A549 (cell line): Measurements from ENCODE around the gene KLHDC1. TPM values are rescaled to one million over a fixed set of nuclear protein-coding genes. Genes with fewer than 3 reads are reported as not detected.

ENCODE experiments used
- ATAC-seq, 2 experiments: fragments of 200-7000 bp in 1 of 2; fragments of >200 bp in 1 of 2; cut with Nextera tagmentation in 1 of 2; cut with Tn5 transposase in 1 of 2; 3 replicates each; pipeline versions ENCODE4 v1.8.0 to v1.9.1; 2018 to 2020; ENCODE audit warnings: mild to moderate bottlenecking in 1 of 2, moderate library complexity in 1 of 2
- CTCF ChIA-PET: fragments of 300-600 bp; sonication (Branson Sonifier 250); formaldehyde crosslinking; extraction: SDS; loops from one replicate; lab custom pipeline; 2021; ENCODE audit warnings: antibody characterized with exemption, inconsistent platforms; lab: Yijun Ruan, JAX
- POLR2A ChIA-PET: fragments of 350-600 bp; formaldehyde crosslinking; extraction: SDS; loops from one replicate; lab custom pipeline; 2021; ENCODE audit warnings: antibody characterized with exemption, inconsistent platforms; lab: Yijun Ruan, JAX
- DNase-seq, 2 experiments: peaks; one replicate each; pipeline versions ENCODE4 v3.0.0 to v3.0.0-alpha.2; 2011 to 2016; ENCODE audit warnings: low read depth in 1 of 2, low spot score in 1 of 2
- FAIRE-seq: peaks from 2 replicates; lab custom pipeline; 2011; peaks lifted over from hg19 to GRCh38; lab: Jason Lieb, UNC
- H3K27ac ChIP-seq, 2 experiments: fragments of >200 bp; sonication (Bioruptor Twin); formaldehyde crosslinking; 3 replicates each; pipeline ENCODE4 v1.5.1; 2016 to 2017
- H3K4me1 ChIP-seq: fragments of >200 bp; sonication (Bioruptor Twin); formaldehyde crosslinking; 3 replicates; pipeline ENCODE4 v1.6.1; 2016
- H3K4me2 ChIP-seq: fragments of >200 bp; sonication (Bioruptor Twin); formaldehyde crosslinking; 3 replicates; pipeline ENCODE4 v1.6.1; 2016
- H3K4me3 ChIP-seq: fragments of >200 bp; sonication (Bioruptor Twin); formaldehyde crosslinking; 3 replicates; pipeline ENCODE4 v1.5.1; 2016
- H3K9me3 ChIP-seq: fragments of >200 bp; sonication (Bioruptor Twin); formaldehyde crosslinking; 3 replicates; pipeline ENCODE4 v1.6.1; 2016
- EHMT2 ChIP-seq: fragments of 200-600 bp; sonication (generic); IDR thresholded peaks from 2 replicates; pipeline ENCODE4 v1.6.1; 2016; ENCODE audit warnings: antibody characterized with exemption, low read depth, mild to moderate bottlenecking, moderate library complexity
- FOSL2 ChIP-seq, 2 experiments: fragments of 450-650 bp in 1 of 2; fragments of >200 bp in 1 of 2; sonication (Bioruptor Twin) in 1 of 2; formaldehyde crosslinking; IDR thresholded peaks; 2 replicates each; pipeline versions ENCODE4 v1.5.0 to v1.6.1; 2016 to 2020; ENCODE audit warnings: mild to moderate bottlenecking in 1 of 2, moderate library complexity in 1 of 2
- GATA3 ChIP-seq: IDR thresholded peaks from 2 replicates; pipeline ENCODE4 v1.6.1; 2012; ENCODE audit warnings: borderline replicate concordance
- HEYL ChIP-seq: fragments of 250-450 bp; sonication (Bioruptor Pico); IDR thresholded peaks from 2 replicates; pipeline ENCODE4 v1.8.0; 2021; ENCODE audit warnings: mild to moderate bottlenecking, moderate library complexity
- HOXB13 ChIP-seq: fragments of 250-450 bp; sonication (Bioruptor Pico); IDR thresholded peaks from 2 replicates; pipeline ENCODE4 v1.5.0; 2020; ENCODE audit warnings: low read depth, mild to moderate bottlenecking, moderate library complexity
- HOXB5 ChIP-seq: fragments of 250-450 bp; sonication (Bioruptor Pico); IDR thresholded peaks from 2 replicates; pipeline ENCODE4 v1.5.0; 2020; ENCODE audit warnings: mild to moderate bottlenecking, moderate library complexity
- KDM1A ChIP-seq: fragments of 200-600 bp; sonication (generic); IDR thresholded peaks from 2 replicates; pipeline ENCODE4 v1.6.1; 2016; ENCODE audit warnings: low read depth, mild to moderate bottlenecking
- MAFK ChIP-seq: fragments of 450-650 bp; IDR thresholded peaks from 2 replicates; pipeline ENCODE4 v1.6.1; 2014; ENCODE audit not compliant: partially characterized antibody
- MAZ ChIP-seq: fragments of 150-350 bp; IDR thresholded peaks from 2 replicates; pipeline ENCODE4 v1.6.1; 2014; ENCODE audit warnings: antibody characterized with exemption, low read depth, low read length, borderline replicate concordance
- NFE2L2 ChIP-seq: fragments of 150-350 bp; conservative IDR thresholded peaks from 2 replicates; pipeline ENCODE4 v1.6.1; 2014; ENCODE audit warnings: low read length
- NPAS2 ChIP-seq: fragments of 250-450 bp; sonication (Bioruptor Pico); IDR thresholded peaks from 2 replicates; pipeline ENCODE4 v1.8.0; 2022; ENCODE audit warnings: mild to moderate bottlenecking, moderate library complexity, borderline replicate concordance
- POLR2A ChIP-seq: IDR thresholded peaks from 2 replicates; pipeline ENCODE4 v1.6.1; 2012; ENCODE audit warnings: mild to moderate bottlenecking, low read length
- RAD21 ChIP-seq, 2 experiments: fragments of >200 bp in 1 of 2; sonication (Bioruptor Twin) in 1 of 2; formaldehyde crosslinking in 1 of 2; IDR thresholded peaks in 1 of 2; conservative IDR thresholded peaks in 1 of 2; 2 replicates in 1 of 2; 3 replicates in 1 of 2; pipeline ENCODE4 v1.6.1; 2012 to 2018; ENCODE audit warnings: inconsistent platforms in 1 of 2
- RCOR1 ChIP-seq: fragments of 150-350 bp; IDR thresholded peaks from 2 replicates; pipeline ENCODE4 v1.6.1; 2014; ENCODE audit warnings: antibody characterized with exemption, low read length, low read depth
- RNF2 ChIP-seq: fragments of 200-600 bp; sonication (generic); IDR thresholded peaks from 2 replicates; pipeline ENCODE4 v1.6.1; 2016; ENCODE audit warnings: low read depth, mild to moderate bottlenecking, antibody characterized with exemption, moderate library complexity, borderline replicate concordance
- SREBF2 ChIP-seq: fragments of 450-650 bp; IDR thresholded peaks from 2 replicates; pipeline ENCODE4 v1.6.1; 2014; ENCODE audit warnings: mild to moderate bottlenecking, moderate library complexity
- TFCP2L1 ChIP-seq: fragments of 250-450 bp; sonication (Bioruptor Pico); IDR thresholded peaks from 2 replicates; pipeline ENCODE4 v1.5.0; 2021; ENCODE audit warnings: mild to moderate bottlenecking
- ZFP36 ChIP-seq: fragments of 450-650 bp; IDR thresholded peaks from 2 replicates; pipeline ENCODE4 v1.6.1; 2014; ENCODE audit warnings: borderline replicate concordance; ENCODE audit not compliant: partially characterized antibody
- ZSCAN20 ChIP-seq: fragments of 250-450 bp; sonication (Bioruptor Pico); IDR thresholded peaks from 2 replicates; pipeline ENCODE4 v1.8.0; 2022; ENCODE audit warnings: mild to moderate bottlenecking, moderate library complexity
- WGBS: methylation state at CpG from one replicate; pipeline ENCODE4 v1.1.6; 2017; ENCODE audit errors: missing lambda C conversion rate; 5-methylcytosine and 5-hydroxymethylcytosine counted together
- polyA plus RNA-seq, 4 experiments: library from polyadenylated mRNA; depleted of rRNA in 3 of 4; stranded (reverse); fragments of >200 nt; fragmentation: RNase III in 1 of 4; extraction: RNeasy Plus Mini Kit Qiagen cat#74134 plus additional on column Dnase treatment in 1 of 4; gene quantifications; 2 replicates in 3 of 4; 3 replicates in 1 of 4; pipeline ENCODE4 v1.2.3, GENCODE V29; 2011 to 2017
- TF ChIP-seq, protein P1 (sequence below): fragments of 450-650 bp; IDR thresholded peaks from 2 replicates; pipeline ENCODE4 v1.6.1; 2014; ENCODE audit warnings: antibody characterized with exemption
- TF ChIP-seq, protein P2 (sequence below): fragments of 150-350 bp; IDR thresholded peaks from 2 replicates; pipeline ENCODE4 v1.6.1; 2014; ENCODE audit warnings: low read depth, mild to moderate bottlenecking, low read length
- TF ChIP-seq, protein P3 (sequence below): IDR thresholded peaks from 2 replicates; pipeline ENCODE4 v1.6.1; 2012
- TF ChIP-seq, protein P4 (sequence below): IDR thresholded peaks from 2 replicates; pipeline ENCODE4 v1.6.1; 2012
- TF ChIP-seq, protein P5 (sequence below): fragments of >200 bp; sonication (Bioruptor Twin); formaldehyde crosslinking; IDR thresholded peaks from 3 replicates; pipeline ENCODE4 v1.6.1; 2016

The KLHDC1 gene
- polyA plus RNA-seq, 2 of the 4 experiments (the other 2 are of a cell fraction): 0.74 to 1.1 TPM

- Histone ChIP-seq H3K4me2 (no peak overlapping the region), H3K27ac (no peak overlapping the region), H3K9me3 (no peaks in the 10 kb centered on the region), H3K4me3 (no peak overlapping the region)
- POLR2A ChIA-PET: no interaction called here
- no peak for FAIRE-seq
- CTCF ChIA-PET: no interaction called here
- DNase-seq: no peak
- TF ChIP-seq, protein P1, sequence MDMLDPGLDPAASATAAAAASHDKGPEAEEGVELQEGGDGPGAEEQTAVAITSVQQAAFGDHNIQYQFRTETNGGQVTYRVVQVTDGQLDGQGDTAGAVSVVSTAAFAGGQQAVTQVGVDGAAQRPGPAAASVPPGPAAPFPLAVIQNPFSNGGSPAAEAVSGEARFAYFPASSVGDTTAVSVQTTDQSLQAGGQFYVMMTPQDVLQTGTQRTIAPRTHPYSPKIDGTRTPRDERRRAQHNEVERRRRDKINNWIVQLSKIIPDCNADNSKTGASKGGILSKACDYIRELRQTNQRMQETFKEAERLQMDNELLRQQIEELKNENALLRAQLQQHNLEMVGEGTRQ: no peak
- TF ChIP-seq TFCP2L1 (CRISPR knock-in tag): no peak
- TF ChIP-seq HEYL (CRISPR knock-in tag): no peak
- TF ChIP-seq RCOR1: no peak
- TF ChIP-seq HOXB5: no peak
- TF ChIP-seq, protein P2, sequence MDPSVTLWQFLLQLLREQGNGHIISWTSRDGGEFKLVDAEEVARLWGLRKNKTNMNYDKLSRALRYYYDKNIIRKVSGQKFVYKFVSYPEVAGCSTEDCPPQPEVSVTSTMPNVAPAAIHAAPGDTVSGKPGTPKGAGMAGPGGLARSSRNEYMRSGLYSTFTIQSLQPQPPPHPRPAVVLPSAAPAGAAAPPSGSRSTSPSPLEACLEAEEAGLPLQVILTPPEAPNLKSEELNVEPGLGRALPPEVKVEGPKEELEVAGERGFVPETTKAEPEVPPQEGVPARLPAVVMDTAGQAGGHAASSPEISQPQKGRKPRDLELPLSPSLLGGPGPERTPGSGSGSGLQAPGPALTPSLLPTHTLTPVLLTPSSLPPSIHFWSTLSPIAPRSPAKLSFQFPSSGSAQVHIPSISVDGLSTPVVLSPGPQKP: no peak
- TF ChIP-seq RAD21 (conservative IDR thresholded peaks at IDR 0.05 in 1 of 2, IDR thresholded peaks at IDR 0.05 in 1 of 2): no peak
- TF ChIP-seq FOSL2 (IDR thresholded peaks at IDR 0.05): no peak
- no peak for TF ChIP-seq FOSL2 (CRISPR knock-in tag; IDR thresholded peaks at IDR 0.05)
- TF ChIP-seq MAFK: no peak
- TF ChIP-seq KDM1A: no peak
- no peak for TF ChIP-seq RNF2
- TF ChIP-seq, all 56 proteins: peak for 0
- no peak for ATAC-seq
- H3K4me1 ChIP-seq: no peaks in the 10 kb centered on the region
- 45% methylated on average over 5 of the region's 5 CpGs for WGBS
These were observed 61.7 kb downstream of the KLHDC1 start for GRCh38 chr14:49754570-49755097.

GRCh38 chr14:49755378-49755777 is 62.5 kb downstream of the KLHDC1 start:
- no peak overlapping the region for H3K27ac ChIP-seq
- no peaks in the 10 kb centered on the region for H3K4me1 ChIP-seq
- ChIA-PET CTCF (no interaction called here), POLR2A (no interaction called here)
- no peak for FAIRE-seq
- H3K9me3 ChIP-seq: no peaks in the 10 kb centered on the region
- TF ChIP-seq NFE2L2: peak; percentile 67
- TF ChIP-seq, protein P3, sequence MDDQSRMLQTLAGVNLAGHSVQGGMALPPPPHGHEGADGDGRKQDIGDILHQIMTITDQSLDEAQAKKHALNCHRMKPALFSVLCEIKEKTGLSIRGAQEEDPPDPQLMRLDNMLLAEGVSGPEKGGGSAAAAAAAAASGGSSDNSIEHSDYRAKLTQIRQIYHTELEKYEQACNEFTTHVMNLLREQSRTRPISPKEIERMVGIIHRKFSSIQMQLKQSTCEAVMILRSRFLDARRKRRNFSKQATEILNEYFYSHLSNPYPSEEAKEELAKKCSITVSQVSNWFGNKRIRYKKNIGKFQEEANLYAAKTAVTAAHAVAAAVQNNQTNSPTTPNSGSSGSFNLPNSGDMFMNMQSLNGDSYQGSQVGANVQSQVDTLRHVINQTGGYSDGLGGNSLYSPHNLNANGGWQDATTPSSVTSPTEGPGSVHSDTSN: no peak
- H3K4me3 ChIP-seq: no peak overlapping the region
- no peak for ATAC-seq
- H3K4me2 ChIP-seq: no peak overlapping the region
- no peak for DNase-seq
- 62% methylated on average over 3 of the region's 3 CpGs for WGBS

DNA sequence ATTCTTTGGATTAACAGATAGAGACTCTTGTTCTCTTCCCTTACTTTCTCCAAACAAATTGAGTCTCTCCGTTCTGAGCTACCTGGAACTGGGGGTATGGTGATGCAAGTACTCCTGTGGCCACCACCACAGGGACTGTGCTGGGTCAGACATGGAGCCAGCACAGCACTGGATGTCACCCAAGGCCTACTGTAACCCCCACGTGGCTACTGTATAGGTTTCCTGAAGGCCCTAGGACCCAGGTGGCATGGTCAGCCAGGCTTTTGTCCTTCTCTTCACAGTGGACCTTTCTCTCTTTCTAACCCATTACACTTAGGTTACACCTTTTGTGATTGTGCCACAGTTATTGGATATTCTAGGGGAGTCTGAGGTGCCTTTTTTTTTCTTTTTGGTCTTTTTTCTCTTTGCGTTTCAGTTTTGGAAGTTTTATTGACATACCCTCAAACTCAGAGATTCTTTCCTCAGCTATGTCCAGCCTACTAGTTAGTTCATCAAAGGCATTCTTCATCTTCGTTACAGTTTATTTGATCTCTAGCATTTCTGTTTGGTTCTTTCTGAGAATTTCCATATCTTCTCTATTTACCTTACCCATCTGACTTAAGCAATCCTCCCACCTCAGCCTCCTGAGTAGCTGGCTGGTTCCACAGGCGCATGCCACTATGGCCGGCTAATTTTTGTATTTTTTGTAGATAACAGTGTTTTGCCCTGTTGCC is 69.1 kb downstream of the KLHDC1 start:
- TF ChIP-seq TFCP2L1 (CRISPR knock-in tag): no peak
- TF ChIP-seq, protein P4, sequence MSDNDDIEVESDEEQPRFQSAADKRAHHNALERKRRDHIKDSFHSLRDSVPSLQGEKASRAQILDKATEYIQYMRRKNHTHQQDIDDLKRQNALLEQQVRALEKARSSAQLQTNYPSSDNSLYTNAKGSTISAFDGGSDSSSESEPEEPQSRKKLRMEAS: no peak
- no peak for TF ChIP-seq NFE2L2
- no peak for TF ChIP-seq ZSCAN20 (CRISPR knock-in tag)
- no peak for TF ChIP-seq NPAS2 (CRISPR knock-in tag)
- no peak for TF ChIP-seq MAZ
- no peak for TF ChIP-seq GATA3
- TF ChIP-seq HOXB13 (CRISPR knock-in tag): no peak
- no peak for TF ChIP-seq MAFK
- TF ChIP-seq, protein P5, sequence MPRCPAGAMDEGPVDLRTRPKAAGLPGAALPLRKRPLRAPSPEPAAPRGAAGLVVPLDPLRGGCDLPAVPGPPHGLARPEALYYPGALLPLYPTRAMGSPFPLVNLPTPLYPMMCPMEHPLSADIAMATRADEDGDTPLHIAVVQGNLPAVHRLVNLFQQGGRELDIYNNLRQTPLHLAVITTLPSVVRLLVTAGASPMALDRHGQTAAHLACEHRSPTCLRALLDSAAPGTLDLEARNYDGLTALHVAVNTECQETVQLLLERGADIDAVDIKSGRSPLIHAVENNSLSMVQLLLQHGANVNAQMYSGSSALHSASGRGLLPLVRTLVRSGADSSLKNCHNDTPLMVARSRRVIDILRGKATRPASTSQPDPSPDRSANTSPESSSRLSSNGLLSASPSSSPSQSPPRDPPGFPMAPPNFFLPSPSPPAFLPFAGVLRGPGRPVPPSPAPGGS: no peak
- no peak for TF ChIP-seq POLR2A
- TF ChIP-seq EHMT2: no peak
- TF ChIP-seq SREBF2: no peak
- no peak for TF ChIP-seq ZFP36
- ChIA-PET POLR2A (no interaction called here), CTCF (no interaction called here)
- Histone ChIP-seq H3K4me3 (no peak overlapping the region), H3K4me2 (no peak overlapping the region), H3K9me3 (no peaks in the 10 kb centered on the region), H3K4me1 (peaks cover 5% of the 10 kb centered on the region), H3K27ac (no peak overlapping the region)
- ATAC-seq (no peak), DNase-seq (no peak), FAIRE-seq (no peak)
- WGBS: 74% methylated on average over 6 of the region's 6 CpGs
